Activated naive CD8-positive, alpha-beta T cell treated with anti-CD3 and anti-CD28 coated beads, Interleukin-2, amount 10 ng/mL, durations not matched to agents 7 days and 5 days (primary cell): ENCODE data around the gene MAST4. TPM values are rescaled to one million over a fixed set of nuclear protein-coding genes. Genes with fewer than 3 reads are reported as not detected.

ENCODE experiments used
- ATAC-seq: fragments of 150-1000 bp; cut with Tn5 transposase; one replicate; pipeline ENCODE4 v1.10.0; 2021; ENCODE audit warnings: low read depth, moderate library complexity
- POLR2A ChIA-PET: fragments of 350-600 bp; sonication (Branson Sonifier 250); formaldehyde crosslinking; loops from one replicate; lab custom pipeline; 2021; ENCODE audit warnings: antibody characterized with exemption; lab: Charles Lee
- DNase-seq: peaks from one replicate; pipeline ENCODE4 v3.0.0; 2021
- H3K27ac Mint-ChIP-seq: one replicate; pipeline ENCODE4 v1.8.0; 2022; ENCODE audit warnings: mild to moderate bottlenecking, mixed read lengths
- H3K27me3 Mint-ChIP-seq: one replicate; pipeline ENCODE4 v1.8.0; 2022; ENCODE audit warnings: mild to moderate bottlenecking, moderate library complexity, mixed read lengths
- H3K36me3 Mint-ChIP-seq: one replicate; pipeline ENCODE4 v1.8.0; 2021; ENCODE audit warnings: mild to moderate bottlenecking, mixed read lengths
- H3K4me1 Mint-ChIP-seq: one replicate; pipeline ENCODE4 v1.8.0; 2021; ENCODE audit warnings: mixed read lengths
- H3K4me3 Mint-ChIP-seq: one replicate; pipeline ENCODE4 v1.8.0; 2022; ENCODE audit warnings: mild to moderate bottlenecking, moderate library complexity, mixed read lengths
- H3K9me3 Mint-ChIP-seq: one replicate; pipeline ENCODE4 v1.8.0; 2021; ENCODE audit warnings: mixed read lengths
- total RNA-seq, 2 experiments: library from RNA; stranded (reverse); gene quantifications; one replicate each; pipeline ENCODE4 v1.2.3, GENCODE V29; 2021

The MAST4 gene
- total RNA-seq, 2 experiments from 2014 or later: 13.4 to 14.3 TPM

DNA sequence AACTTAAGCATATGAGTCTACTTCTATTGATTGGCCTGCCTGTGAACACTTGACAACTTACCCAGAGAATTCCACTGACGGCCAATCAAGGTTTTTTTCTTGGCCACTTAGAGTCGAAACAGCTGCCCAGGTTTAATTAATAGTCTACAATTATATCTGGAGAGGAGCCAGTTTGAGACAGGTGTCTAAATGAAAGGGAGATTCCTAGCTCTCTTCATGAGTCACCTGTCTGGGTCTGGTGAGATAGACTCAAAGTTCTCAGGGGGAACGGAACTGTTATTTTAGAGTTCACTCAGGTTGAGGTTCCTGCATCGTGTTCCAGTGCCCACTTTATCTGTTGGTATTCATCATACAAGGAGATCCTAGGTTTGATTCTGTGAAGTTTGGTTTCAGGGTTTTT is 489.4 kb downstream of the MAST4 start:
- Mint-ChIP-seq H3K4me1 (peaks cover 4% of the 10 kb centered on the region), H3K9me3 (no peaks in the 10 kb centered on the region), H3K36me3 (no peaks in the 10 kb centered on the region), H3K27ac (no peak overlapping the region), H3K4me3 (no peak overlapping the region), H3K27me3 (peaks cover 2% of the 10 kb centered on the region)
- no peak for ATAC-seq
- DNase-seq: no peak
- POLR2A ChIA-PET: no interaction called here

DNA sequence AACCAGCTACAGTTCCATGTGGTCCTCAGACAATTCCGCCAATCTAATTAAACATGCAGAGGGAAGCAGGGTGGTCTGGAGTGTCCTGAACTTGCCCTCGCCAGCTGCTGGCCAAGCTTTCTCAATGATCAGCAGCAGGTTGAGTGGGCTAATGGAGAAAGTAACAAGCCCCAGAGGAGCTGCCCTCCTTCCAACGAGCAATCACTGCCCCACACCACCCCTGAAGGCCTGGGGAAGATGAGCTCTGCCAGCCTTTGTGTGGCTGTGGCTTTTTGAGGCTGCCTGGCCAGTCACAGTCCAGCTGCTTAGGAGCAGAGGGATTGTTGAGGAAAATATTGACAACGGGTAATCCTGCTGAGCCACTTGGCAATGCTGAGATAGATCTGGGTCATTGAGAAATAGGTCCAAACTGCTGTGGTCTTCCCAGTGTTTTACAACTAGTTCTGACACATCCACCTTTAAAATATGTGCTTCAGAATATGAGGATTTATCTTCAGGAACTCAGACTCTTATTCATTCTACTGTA is 493.1 kb downstream of the MAST4 start:
- ATAC-seq (no peak), DNase-seq (no peak)
- POLR2A ChIA-PET: no interaction called here
- H3K4me3 Mint-ChIP-seq: no peak overlapping the region
- H3K36me3 Mint-ChIP-seq: peaks cover 1% of the 10 kb centered on the region
- H3K27me3 Mint-ChIP-seq: no peaks in the 10 kb centered on the region
- no peaks in the 10 kb centered on the region for H3K9me3 Mint-ChIP-seq
- no peaks in the 10 kb centered on the region for H3K4me1 Mint-ChIP-seq
- H3K27ac Mint-ChIP-seq: no peak overlapping the region

DNA sequence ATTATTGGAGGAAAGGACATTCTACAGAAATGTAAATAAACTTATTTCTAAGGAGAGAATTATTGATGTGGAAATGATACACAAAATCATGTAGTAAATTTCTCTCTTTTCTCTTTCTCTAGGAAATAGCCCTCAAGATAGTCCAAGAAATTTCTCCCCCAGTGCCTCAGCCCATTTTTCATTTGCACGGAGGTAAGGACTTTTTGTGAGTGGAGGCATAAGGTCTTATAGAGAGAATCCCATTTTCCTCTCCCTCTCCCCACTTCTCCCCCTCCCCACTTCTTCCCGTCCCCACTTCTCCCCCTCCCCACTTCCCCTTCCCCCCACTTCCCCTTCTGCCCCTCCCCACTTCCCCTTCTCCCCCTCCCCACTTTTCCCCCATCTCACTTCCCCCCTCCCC is 493.8 kb downstream of the MAST4 start:
- H3K27ac Mint-ChIP-seq: no peak overlapping the region
- ATAC-seq (no peak), DNase-seq (no peak)
- H3K4me1 Mint-ChIP-seq: no peaks in the 10 kb centered on the region
- POLR2A ChIA-PET: no interaction called here
- H3K27me3 Mint-ChIP-seq: no peaks in the 10 kb centered on the region
- H3K4me3 Mint-ChIP-seq: no peak overlapping the region
- H3K9me3 Mint-ChIP-seq: no peaks in the 10 kb centered on the region
- H3K36me3 Mint-ChIP-seq: peaks cover 1% of the 10 kb centered on the region

- Mint-ChIP-seq H3K4me3 (no peak overlapping the region), H3K9me3 (no peaks in the 10 kb centered on the region), H3K36me3 (peaks cover 1% of the 10 kb centered on the region), H3K27me3 (no peaks in the 10 kb centered on the region), H3K4me1 (no peaks in the 10 kb centered on the region), H3K27ac (no peak overlapping the region)
- POLR2A ChIA-PET: no interaction called here
- no peak for DNase-seq
- ATAC-seq: no peak
These were observed 494.4 kb downstream of the MAST4 start for GRCh38 chr5:67090593-67090992.

DNA sequence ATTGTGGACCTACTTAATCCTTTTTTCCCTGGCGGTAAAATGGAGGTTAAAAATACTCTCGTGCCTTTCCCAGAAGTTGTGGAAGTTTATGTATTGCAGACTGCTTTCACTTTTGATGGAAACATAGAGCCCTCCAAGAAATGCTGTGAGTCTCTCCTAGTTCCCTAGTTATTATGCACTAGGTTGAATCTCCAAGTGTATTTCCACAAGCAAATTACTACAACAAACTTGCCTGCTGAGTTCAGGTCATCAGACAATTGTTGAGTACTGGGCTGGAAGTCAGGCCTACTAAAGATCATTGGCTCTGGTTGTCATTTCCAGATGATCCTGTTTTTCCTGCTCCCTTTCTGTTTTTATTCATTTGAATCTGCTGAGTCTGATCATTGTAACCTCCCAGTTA is 496.3 kb downstream of the MAST4 start:
- Mint-ChIP-seq H3K36me3 (peaks cover 1% of the 10 kb centered on the region), H3K4me1 (no peaks in the 10 kb centered on the region), H3K27me3 (no peaks in the 10 kb centered on the region), H3K9me3 (no peaks in the 10 kb centered on the region), H3K27ac (no peak overlapping the region), H3K4me3 (no peak overlapping the region)
- DNase-seq: no peak
- ATAC-seq: no peak
- POLR2A ChIA-PET: no interaction called here

- DNase-seq: no peak
- Mint-ChIP-seq H3K27me3 (no peaks in the 10 kb centered on the region), H3K9me3 (no peaks in the 10 kb centered on the region), H3K36me3 (peaks cover 1% of the 10 kb centered on the region), H3K27ac (no peak overlapping the region), H3K4me3 (no peak overlapping the region), H3K4me1 (no peaks in the 10 kb centered on the region)
- no peak for ATAC-seq
- POLR2A ChIA-PET: no interaction called here
These were observed 497.1 kb downstream of the MAST4 start for GRCh38 chr5:67093279-67093678.

- Mint-ChIP-seq H3K4me1 (no peaks in the 10 kb centered on the region), H3K27ac (no peak overlapping the region), H3K9me3 (no peaks in the 10 kb centered on the region), H3K36me3 (peaks cover 1% of the 10 kb centered on the region), H3K4me3 (no peak overlapping the region), H3K27me3 (no peaks in the 10 kb centered on the region)
- POLR2A ChIA-PET: no interaction called here
- DNase-seq (no peak), ATAC-seq (no peak)
These were observed 498.5 kb downstream of the MAST4 start for GRCh38 chr5:67094476-67095300.

DNA sequence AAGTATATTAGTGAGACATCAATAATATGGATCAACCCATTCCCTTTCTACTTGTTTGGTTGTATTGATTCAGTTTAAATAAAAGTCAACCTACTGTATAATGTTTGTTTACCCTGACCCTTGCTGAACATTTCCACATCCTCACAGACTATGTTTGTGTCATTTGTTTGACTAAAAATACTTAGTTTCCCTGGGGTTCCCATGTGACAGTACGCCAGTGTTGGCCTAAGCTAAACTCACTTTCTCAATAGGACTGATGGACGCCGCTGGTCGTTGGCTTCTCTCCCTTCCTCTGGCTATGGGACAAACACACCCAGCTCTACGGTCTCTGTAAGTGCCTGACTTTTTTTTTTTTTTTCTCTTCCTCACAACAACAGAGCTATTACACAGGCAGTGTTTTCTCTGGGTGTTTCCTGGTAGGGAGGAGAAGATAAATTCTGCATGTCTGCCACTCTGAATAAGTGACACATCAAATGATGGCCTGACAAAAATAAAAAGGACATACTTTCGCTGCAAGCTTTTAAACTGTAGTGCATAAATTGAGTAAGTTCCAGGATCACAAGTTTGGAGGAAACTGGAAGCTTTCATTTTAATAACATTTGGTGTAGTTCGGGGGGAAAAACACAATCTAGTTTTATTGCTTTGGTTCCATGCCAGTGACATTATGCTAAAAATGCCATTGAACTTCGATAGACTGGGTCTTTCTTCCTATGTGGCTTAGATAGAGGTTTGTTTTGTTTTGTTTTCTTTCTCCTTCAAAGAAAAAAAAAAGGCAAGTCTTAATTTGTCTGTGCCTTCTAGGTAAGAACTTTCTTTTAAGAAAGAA is 499.4 kb downstream of the MAST4 start:
- POLR2A ChIA-PET: no interaction called here
- Mint-ChIP-seq H3K4me3 (no peak overlapping the region), H3K27me3 (no peaks in the 10 kb centered on the region), H3K4me1 (peaks cover 2% of the 10 kb centered on the region), H3K27ac (no peak overlapping the region), H3K36me3 (peaks cover 1% of the 10 kb centered on the region), H3K9me3 (no peaks in the 10 kb centered on the region)
- ATAC-seq: no peak
- no peak for DNase-seq

- POLR2A ChIA-PET: no interaction called here
- no peak overlapping the region for H3K27ac Mint-ChIP-seq
- no peaks in the 10 kb centered on the region for H3K27me3 Mint-ChIP-seq
- H3K4me3 Mint-ChIP-seq: no peak overlapping the region
- no peaks in the 10 kb centered on the region for H3K36me3 Mint-ChIP-seq
- no peaks in the 10 kb centered on the region for H3K9me3 Mint-ChIP-seq
- peaks cover 2% of the 10 kb centered on the region for H3K4me1 Mint-ChIP-seq
- ATAC-seq (no peak), DNase-seq (no peak)
These were observed 502.5 kb downstream of the MAST4 start for GRCh38 chr5:67098656-67099055.

- Mint-ChIP-seq H3K36me3 (no peaks in the 10 kb centered on the region), H3K9me3 (no peaks in the 10 kb centered on the region), H3K27ac (no peak overlapping the region), H3K27me3 (no peaks in the 10 kb centered on the region), H3K4me3 (no peak overlapping the region), H3K4me1 (peaks cover 2% of the 10 kb centered on the region)
- ATAC-seq (no peak), DNase-seq (no peak)
- POLR2A ChIA-PET: no interaction called here
These were observed 504.1 kb downstream of the MAST4 start for GRCh38 chr5:67100301-67100700.

DNA sequence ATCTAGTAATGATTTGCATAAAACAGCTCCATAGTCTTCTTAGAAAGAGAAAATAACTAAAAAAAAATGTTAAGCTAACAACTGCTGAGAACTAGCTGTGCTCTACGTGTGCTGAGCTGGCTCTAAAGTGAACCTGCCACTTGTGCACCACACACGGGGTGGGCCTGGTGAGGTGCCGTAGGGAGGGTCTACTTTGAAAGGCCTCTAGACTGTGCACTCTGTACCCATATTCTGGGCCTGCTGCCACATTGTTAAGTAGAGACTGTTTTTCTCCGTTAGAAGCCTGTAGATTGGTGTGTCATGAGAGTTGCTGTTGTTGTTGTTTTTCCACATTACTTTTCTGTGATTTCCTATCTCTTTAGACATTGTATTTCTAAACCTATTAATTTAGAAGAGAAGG is 506.5 kb downstream of the MAST4 start:
- ATAC-seq (no peak), DNase-seq (no peak)
- Mint-ChIP-seq H3K27me3 (no peaks in the 10 kb centered on the region), H3K27ac (no peak overlapping the region), H3K9me3 (no peaks in the 10 kb centered on the region), H3K4me3 (no peak overlapping the region), H3K4me1 (peaks cover 2% of the 10 kb centered on the region), H3K36me3 (peaks cover 3% of the 10 kb centered on the region)
- POLR2A ChIA-PET: no interaction called here

GRCh38 chr5:67104859-67105258 is 508.7 kb downstream of the MAST4 start:
- Mint-ChIP-seq H3K4me3 (no peak overlapping the region), H3K27me3 (no peaks in the 10 kb centered on the region), H3K36me3 (peaks cover 4% of the 10 kb centered on the region), H3K4me1 (peaks cover 2% of the 10 kb centered on the region), H3K9me3 (no peaks in the 10 kb centered on the region), H3K27ac (no peak overlapping the region)
- ATAC-seq: no peak
- POLR2A ChIA-PET: no interaction called here
- no peak for DNase-seq

DNA sequence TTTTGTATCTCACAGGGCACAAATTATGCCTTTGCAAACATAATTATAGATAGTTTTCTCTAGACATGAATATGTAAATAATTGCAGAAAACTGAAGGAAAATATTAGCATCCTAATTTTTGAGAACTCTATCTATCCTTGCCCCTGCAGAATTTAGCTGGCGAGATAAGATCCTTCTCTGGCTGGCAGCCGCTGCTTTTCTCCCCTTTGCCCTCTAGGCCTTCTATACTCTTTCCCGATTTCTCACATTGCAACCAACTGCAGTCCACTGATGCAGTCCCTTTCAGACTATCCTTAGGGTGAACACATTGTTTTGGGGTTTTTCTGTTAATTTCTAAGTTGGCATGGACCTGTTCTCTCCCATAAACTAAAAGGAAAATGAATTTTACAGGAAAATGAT is 509.1 kb downstream of the MAST4 start:
- Mint-ChIP-seq H3K4me1 (peaks cover 1% of the 10 kb centered on the region), H3K4me3 (no peak overlapping the region), H3K27ac (no peak overlapping the region), H3K9me3 (no peaks in the 10 kb centered on the region), H3K27me3 (no peaks in the 10 kb centered on the region), H3K36me3 (peaks cover 4% of the 10 kb centered on the region)
- DNase-seq (no peak), ATAC-seq (no peak)
- POLR2A ChIA-PET: no interaction called here
